Esophagus mucosa (tissue), 1 donor: ENCODE results near the gene SLC7A8. TPM values are rescaled to one million over a fixed set of nuclear protein-coding genes. Genes with fewer than 3 reads are reported as not detected.

Source experiments
- ATAC-seq: fragments of 200-7000 bp; cut with Tn5 transposase; one replicate; pipeline ENCODE4 v1.9.1; 2020
- total RNA-seq: library from RNA; stranded (reverse); gene quantifications from one replicate; pipeline ENCODE4 v1.2.4, GENCODE V29; 2023
- donor health status: DM: yes; HTN: yes; CAD: no.

The SLC7A8 gene
- total RNA-seq, 1 donor from 2014 or later = 51.1 TPM

DNA sequence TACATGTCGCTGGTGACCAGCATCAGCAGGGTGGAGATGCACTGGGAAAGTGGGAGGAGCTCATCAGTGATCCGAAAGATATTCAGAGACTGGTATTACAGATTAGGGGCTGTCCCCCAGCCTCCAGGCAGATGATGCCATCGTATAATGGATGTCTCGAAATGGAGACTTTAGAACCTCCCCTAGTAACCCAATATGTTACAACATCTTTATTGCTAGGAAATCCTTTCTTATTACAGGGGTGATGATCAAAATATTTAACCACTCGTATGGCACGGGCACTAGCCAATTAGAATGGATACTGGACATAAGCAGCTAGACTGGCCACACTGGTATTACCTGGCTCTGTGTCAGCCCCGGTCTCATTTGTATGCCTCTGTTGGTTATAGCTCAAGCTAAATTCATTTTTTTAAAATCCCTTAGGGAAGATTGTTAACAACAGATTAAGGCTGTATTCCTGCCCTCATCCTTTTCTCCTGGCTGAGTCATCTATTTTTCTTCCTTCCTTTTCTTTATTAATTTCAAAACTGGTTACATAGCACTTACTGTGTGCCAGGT, 53.6 kb downstream of the SLC7A8 start:
- ATAC-seq = peak; percentile 88

DNA sequence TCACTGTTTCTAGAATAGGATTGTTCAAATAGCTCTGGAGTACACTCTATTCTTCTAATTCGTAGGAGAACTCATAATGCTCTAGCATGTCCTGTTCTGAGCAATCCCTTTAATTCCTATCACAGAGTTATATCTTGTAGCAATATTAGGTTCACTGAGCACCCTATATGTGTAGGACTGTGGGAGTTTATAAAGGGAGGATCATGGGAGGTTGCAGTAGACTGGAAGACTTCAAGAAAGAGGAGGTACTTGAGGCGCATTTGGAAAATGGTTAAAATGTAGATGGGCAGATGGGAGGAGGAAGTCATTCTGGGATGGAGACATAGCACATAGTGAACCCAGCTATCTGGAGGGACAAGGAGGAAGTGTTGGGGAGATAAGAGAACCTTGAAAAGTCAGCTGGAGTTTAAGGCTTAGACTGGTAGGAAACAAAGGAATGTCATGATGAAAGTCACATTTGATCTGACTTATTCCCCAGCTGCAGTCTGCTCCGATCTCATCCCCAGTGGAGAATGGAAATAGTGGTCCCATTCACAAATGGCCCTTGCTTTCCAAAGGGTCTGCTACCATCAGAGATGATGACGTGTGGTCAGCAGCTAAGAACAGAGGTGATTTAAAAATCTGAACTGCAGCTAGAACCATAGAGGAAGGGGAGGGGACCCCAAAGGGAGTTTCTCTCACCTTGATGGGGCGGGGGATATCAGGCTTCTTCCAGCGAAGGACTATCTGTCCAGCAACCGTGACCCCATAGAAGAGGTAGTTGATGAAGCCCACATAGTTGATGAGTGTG, 54.3 kb downstream of the SLC7A8 start:
- ATAC-seq = no peak

DNA sequence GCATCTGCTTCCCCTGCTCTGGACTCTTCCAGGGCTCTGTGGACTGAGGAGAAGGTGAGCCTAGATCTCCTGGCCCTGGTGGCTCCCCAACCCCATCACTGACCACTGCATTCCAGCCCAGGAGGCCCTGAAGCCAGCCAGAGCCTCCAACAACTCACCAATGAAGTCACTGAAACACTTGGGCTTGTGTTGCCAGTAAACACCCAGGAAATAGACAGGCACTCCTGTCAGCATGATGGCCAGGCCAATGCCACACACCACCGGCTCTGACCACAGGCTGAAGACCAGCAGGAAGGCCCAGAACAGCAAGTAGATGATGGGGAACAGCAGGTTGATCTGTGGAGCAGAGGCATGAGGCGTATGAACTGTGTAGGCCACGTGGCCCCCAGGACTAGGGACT, 55.6 kb downstream of the SLC7A8 start:
- ATAC-seq = no peak

DNA sequence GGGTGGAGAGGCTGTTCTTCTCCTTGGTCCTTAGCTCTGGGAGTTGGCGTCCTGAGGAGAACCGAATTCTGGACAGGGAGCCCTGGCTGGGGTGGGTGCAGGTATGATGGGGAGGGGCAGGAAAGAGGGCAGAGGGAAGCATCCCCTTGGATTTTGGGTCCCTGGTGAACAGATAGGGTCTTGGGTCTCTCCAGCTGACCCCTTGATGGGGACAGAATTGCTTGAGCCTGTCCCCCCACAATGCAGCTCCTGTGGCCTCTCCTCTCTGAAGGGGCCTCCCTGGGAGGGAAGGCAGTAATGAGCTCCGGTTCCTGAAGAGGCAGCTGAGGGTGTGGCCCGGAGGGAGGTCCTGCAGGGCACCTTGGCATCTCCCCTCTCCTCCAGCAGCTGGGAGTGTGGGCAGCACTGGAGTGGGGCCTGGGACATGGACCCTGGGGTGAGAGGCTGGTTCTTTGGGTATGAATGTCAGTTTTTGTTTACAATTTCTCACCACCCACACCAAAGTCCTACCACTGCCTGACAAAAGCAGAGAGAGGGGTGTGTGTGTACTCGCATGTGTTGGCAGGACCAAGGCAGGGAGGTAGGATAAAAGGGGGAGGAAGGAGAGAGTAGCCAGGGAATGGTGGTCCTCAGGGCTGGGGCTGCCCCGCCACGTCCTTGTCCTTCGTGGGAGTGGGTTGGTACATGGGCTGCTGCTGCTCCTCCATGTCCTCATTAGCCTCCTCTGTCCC, 56.7 kb downstream of the SLC7A8 start:
- ATAC-seq = no peak

DNA sequence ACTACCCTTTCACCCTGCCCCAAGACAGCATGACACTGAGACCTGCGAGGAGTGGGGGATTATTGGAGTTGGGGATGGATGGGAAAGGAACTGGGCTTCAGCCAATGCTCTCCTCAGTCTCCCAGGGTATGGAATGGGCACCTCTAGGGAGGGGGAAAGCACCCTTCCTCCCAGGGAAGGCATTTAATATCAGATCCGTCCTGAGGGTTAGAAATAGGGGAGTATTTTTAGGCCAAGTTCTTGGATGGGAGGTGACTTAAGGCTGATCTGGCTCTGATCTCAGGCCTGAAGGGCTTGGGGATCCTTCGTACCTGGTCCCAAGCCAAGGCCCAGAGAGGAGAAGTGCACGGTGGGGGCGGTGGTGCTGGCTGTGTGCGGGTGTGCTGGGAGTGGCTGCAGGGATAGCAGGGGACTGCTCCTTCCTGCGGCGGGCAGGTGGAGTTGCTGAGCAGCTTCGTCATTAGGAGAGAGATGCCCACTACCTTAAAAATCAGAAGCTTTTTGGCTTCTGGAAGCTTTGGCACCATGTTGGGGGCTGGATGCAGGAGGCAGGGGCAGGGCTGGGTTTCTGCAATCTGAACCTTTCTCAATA, 57.4 kb downstream of the SLC7A8 start:
- no peak for ATAC-seq

DNA sequence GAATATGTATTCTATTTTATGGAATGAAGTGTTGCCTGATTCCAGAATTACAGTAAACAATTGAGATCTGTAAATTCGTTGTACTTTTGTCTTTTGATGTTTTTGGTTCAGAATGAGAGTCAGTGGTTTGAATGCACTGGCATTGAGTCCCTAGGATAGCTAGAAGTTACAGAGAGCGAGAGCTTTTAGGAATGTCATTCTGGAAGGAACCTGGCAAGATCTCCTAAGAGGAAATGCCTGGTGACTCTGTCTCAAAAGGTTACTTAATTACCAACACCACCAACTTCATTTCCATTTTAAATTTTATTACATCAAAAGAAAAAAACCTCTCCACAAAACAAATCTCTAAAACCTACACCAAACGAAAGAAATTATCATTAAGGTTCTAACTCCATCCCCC, 58.4 kb downstream of the SLC7A8 start:
- no peak for ATAC-seq

DNA sequence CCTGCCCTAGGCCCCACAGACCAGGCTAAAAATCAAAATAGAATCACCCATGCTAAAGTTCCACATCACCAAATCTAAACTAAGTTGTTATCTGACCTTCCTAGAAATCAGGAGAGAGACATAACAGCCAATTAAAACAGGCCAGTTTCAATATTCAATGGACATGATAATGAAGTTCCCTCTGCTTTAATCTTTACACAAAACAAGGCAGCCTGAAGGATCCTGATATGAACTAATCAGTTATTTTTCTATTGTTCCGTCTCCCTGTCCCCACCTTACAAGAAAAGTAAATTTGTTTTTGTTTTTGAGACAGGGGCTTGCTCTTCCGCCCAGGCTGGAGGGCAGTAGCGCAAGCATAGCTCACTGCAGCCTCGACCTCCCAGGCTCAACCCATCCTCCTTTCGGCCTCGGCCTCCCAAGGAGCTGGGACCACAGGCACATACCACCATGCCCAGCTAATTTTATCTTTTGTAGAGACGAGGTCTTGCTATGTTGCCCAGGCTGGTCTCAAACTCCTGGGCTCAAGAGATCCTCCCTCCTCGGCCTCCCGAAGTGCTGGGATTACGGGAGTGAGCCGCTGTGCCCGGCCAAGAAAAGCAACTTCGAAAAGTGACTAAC, 59.0 kb downstream of the SLC7A8 start:
- no peak for ATAC-seq

DNA sequence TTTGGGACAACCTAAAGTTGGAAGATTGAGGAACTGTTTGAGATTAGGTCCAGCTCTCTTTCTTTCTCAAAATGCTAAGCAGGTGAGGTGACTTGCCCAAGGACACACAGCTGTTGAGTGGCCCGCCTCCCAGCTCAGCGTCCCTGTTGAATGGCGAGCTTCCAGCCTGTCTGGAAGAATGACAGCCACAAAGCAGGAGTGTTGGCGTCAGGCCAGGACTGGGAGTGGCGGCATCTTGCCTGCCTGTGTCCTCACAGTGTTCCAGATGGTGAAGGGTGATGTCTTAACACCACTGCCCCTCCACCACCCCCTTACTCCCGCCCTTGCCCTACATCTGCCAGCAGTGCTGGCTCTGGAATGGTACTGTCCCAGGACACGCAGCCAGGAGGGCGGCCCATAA, 60.0 kb downstream of the SLC7A8 start:
- ATAC-seq = peak; percentile 16

DNA sequence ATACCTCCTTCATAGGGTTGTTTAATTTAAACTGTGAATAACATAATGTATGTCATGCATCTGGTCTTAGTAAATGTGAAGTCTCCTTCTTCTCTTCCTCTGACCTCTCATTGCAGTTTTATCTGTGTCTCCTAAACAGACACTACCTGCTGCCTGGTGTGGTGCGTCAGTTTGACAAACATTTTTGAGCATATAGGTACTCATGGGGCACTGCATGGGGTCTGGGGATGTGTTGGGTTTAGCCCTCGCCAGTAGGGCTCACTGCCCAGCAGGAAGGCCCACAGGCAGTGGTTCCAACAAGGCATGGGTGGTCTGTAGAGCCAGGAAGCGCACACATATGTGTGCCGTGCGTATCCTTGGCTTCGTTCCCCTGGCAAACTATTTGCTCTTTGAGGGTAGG, 61.4 kb downstream of the SLC7A8 start:
- no peak for ATAC-seq

DNA sequence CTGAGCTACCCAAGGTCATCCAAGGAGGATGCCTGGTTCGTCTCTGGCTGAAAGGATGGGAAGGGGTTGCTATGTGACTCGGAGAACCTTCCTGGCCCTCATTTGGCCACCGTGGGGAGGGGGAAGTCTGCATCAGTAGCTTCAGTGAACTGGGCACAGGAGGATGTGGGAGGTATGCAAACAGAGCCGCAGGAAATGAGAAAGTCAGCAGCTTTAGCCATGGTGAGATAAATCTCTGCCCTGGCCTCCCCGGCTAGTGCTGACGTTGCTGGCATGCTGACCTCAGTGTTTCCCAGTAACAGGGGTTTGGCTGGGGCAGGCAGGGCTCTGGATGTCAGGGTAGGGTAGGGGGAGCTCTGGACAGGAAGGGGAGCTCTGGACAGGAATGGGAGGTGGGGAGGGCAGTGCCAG, 62.1 kb downstream of the SLC7A8 start:
- ATAC-seq = no peak

DNA sequence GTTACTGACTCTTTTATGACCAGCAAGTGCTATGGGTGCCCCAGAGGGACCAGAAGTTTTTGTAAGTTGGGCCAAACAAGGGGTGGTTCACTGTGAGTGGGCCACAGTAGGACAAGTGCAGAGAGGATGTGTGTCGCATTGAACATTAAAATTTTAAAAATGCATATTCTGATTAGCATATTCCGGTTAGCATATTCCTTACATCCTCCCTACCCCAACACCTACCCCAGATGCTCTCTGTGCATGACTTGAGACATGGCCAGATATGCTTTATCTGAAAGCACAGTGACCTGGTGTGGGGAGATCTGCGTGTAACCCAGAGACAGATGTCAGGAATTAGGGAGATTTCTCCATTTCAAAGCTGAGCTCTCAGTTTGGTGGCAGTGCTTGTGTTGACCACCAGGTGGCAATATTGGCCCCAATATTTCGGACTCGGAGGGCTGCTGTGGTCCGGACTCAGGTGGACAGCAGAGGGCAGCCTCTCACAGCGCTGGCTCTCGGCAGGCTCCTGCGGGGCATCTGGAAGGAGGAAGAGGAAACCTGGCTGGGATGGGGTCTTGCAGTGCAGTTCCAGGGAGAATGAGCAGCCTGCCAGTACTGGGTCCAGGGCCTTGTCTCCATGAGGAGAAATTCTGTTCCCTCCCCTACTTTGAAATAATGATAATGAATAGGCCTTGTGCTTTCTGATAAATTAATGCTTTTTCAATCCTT, 62.8 kb downstream of the SLC7A8 start:
- ATAC-seq = peak; percentile 86

DNA sequence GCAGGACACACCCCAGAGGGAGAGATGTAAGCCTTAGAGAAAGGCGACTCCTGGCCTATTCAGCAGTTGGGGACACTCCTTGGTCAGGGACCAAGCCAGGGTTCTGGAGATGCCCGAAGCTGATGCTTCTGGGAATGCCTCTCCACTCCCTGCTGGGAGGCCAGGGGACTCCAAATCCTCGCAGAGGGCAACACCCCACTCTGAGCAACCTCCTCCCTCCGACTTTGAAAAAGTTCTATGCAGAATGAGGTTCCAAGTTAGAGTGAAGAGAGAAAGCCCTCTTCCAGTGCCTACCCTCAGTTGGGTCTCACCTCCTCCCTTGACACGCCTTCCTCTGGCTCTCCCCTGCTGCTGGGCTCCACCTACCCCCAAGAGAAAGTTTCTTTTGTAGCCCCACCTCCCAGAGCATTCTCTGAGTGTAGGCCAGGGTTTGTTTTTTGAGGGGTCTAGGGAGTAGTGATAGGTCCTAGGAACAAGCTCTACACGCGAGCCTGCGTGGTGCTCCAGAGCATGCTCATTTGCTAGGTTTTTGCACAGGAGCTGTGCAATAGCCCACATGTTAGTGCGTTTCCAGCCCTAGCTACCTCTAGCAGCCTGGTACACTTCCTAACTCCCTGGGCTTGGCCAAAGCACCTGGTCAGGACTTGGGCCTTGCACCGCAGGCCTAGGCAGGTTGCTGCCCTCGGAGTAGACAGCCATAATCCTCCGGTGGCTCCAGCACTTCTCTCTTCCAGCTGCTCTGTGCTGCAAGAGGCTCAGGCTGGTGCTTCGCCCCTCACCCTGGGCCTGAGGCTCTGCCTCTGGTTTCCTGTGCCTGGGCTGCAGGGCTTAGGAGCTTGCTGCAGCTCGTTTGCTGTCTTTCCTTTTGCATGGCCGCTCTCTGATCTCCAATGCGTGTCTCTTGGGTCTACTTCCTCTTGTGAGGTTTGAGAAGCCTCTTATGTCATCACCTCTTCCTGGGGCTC, 63.8 kb downstream of the SLC7A8 start:
- ATAC-seq = no peak

DNA sequence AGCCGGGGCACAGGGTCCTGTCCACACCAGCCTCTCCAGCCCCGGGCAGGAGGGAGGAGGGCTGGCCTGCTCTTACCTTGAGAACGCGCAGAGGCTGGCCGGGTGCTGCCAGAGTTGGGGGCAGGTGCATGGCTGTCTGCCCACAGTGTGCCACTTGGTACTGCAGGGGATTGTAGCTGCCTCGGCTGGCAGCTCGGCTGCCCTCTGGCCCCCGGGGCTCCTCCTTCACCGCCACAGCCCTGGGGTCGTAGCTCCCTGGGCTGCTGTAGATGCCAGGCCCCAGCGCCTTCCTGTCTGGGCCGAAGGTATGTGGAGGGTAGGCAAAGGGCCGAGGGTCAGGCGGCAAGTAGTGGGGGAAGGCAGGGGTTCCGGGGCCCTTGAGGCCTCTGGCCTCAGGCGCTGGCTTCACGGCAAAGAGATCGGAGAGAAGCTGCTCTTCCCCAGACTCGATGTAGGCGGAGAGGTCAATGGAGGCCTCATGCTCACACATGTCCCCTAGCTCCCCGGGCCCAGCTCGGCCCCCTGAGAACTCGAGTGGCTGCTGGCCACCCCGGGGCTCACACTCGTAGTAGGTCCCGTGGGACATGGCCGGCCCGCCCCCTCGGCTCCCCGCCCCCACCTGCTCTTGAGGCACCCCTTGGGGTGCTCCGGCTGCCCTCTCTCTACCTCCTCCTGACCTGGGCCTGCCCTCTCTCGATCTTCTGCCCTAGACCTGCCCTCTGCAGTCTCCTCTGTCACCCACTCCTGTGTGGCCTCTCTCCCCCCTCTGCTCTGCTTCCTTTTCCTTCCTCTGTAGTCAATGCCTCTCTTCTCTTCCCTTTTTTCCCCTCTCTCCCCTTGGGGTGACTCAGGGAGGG, 64.7 kb downstream of the SLC7A8 start, which contains the start of gene CEBPE:
CEBPE (minus strand) TSS at position 750 of the 857 bp plus-strand sequence; CDS start at position 586, 164 bp downstream.
- no peak for ATAC-seq

DNA sequence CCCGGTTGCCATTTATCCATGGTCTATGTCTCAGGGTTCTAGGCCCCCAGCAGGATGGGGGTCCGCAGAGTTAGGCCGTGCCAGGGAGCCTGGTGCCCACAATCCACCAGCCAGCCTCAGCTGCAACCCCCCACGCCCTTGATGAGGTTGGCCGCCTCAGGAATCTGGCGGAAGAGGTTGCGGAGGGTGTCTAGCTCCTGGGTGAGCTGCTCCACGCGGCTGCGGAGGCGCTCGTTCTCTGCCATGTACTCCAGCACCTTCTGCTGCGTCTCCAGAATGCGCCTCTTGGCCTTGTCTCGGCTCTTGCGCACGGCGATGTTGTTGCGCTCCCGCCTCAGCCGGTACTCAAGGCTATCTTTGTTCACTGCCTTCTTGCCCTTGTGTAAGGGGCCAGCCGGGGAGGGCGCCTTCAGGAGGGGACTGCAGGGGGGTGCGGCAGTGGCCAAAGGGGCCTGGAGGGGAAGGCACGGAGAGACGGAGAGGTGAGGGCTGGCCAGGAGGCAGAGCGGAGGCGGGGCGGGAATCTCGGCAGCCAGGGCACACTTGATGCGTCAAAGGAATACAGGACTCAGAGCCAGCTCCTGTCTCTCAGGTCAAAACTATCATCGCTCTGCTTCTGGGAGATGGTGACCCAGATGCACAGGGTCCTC, 66.0 kb downstream of the SLC7A8 start:
- no peak for ATAC-seq

DNA sequence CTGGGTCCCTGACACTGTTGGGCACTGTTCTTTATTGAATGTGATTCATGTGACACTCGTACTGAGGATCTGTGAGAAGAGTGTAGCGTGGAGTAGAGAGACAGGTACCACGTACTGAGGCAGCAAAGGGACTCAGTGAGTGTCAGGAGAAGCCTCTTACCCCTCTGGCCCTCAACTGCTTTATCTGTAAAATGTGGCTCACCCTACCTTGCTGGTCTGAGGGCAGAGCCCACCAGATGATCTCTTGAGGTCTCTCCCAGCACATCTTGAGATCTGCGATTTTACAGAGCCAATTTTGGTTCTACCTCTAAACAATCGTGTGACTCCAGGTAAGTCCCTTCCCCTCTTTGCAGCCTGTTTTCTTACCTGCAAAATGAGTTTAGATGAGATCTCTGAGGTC, 67.5 kb downstream of the SLC7A8 start:
- ATAC-seq = no peak

DNA sequence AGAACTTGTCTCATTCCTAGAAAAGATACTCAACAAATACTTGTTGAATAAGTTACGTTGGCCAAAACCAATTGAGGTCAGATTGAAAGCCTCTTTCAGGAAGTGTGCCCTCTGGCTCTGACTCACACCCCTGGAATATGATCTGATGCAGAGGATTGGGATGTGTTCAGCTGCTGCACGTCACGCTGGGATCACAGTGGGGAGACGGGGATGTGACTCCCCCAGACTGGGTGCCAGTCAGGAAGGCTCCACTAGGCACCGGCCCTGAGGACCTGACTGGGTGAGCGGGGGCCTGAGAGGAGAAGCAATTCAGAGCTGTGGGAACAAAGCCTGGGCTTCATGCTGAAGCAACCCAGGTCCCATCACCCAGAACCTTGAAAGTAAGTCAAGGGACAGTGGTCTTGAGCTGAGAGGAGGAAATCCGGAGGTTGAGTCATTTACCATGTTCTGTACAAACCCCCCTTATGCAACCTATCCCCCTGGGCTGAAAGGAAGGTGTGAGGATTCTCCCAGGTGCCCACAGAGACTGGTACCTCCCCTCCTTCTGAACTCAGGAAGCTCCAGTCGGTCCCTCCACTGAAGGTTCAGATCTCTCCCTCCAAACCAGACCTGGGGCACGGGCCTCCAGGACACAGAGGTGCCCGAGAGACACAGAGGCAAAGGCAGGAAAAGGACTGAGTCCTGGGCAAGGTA, 68.3 kb downstream of the SLC7A8 start:
- peak; percentile 80 for ATAC-seq

DNA sequence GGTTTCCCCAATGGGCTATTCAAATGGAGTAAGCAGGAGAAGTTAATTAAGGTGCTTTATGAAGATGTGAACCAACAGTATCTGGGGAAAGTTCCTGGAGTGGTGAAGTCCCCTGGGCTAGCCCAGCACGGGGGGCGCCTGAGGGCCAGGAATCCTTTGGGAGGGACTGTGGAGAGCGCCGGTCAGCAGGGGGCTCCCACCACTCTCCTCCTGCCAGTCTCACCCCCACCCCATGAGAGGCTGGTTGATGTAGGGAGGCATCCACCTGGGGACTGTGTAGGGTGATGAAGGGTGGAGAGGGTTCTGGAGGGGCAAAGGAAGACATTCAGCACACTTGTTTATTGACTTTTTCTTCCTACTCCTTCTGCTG, 68.8 kb downstream of the SLC7A8 start:
- no peak for ATAC-seq

DNA sequence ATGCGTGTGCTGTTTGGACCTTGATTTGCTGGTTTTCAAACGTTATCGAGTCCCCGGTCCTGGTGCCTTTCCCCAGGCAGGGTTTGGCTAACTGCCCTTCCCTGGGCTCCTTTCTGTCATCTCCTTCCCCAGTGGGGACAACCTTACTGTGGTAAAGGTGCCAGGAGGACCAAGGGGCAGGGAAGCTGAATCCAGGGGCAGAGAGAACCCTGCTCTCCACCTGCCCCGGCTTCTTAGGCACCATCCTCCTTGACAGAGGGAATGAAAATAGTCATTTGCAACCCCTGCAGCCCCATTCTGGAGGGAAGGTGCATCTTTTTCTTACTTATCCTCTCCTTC, 69.4 kb downstream of the SLC7A8 start:
- ATAC-seq = no peak
